Mesenteric fat pad (tissue), 1 donor: ENCODE measurements around the gene MAS1L. TPM values are rescaled to one million over a fixed set of nuclear protein-coding genes. Genes with fewer than 3 reads are reported as not detected.
A peak's percentile ranks its signal among the peaks of the same experiment; 100 is the strongest.

ENCODE experiments used
- DNase-seq: peaks from one replicate; pipeline ENCODE4 v3.0.0-alpha.2; 2020; ENCODE audit warnings: low spot score
- long read RNA-seq: library from polyadenylated mRNA; unstranded; transcript quantifications from one replicate; pipeline ENCODE4 v2.0.0, GENCODE V29; 2020
- total RNA-seq: library from RNA; stranded (reverse); fragmentation: NEBNext Ultra II Directional; extraction: Animal tissue kit (Norgen Biotek cat#: 25700); gene quantifications from one replicate; pipeline ENCODE4 v1.2.1, GENCODE V29; 2021
- donor health status: DM: yes; HTN: yes; CAD: no.

Gene MAS1L, protein sequence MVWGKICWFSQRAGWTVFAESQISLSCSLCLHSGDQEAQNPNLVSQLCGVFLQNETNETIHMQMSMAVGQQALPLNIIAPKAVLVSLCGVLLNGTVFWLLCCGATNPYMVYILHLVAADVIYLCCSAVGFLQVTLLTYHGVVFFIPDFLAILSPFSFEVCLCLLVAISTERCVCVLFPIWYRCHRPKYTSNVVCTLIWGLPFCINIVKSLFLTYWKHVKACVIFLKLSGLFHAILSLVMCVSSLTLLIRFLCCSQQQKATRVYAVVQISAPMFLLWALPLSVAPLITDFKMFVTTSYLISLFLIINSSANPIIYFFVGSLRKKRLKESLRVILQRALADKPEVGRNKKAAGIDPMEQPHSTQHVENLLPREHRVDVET
- not detected for total RNA-seq
- long read RNA-seq = 0 reads

DNA sequence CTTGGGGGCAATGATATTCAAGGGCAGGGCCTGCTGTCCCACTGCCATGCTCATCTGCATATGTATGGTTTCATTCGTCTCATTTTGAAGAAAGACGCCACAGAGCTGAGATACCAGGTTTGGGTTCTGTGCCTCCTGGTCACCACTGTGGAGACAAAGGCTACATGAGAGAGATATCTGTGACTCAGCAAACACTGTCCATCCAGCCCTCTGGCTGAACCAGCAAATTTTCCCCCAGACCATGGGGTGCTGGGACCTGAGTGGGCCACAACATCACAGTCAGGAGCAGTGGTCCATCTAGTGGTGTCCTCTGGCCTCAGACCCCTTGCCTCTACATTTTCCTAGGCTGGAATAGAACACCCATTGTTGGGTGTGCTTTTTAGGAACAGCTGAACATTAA, at the start of gene MAS1L:
TSS of gene MAS1L (minus strand) at position 297 of the 400 bp plus-strand sequence. CDS start at position 243, 54 bp downstream.
- DNase-seq = no peak

DNA sequence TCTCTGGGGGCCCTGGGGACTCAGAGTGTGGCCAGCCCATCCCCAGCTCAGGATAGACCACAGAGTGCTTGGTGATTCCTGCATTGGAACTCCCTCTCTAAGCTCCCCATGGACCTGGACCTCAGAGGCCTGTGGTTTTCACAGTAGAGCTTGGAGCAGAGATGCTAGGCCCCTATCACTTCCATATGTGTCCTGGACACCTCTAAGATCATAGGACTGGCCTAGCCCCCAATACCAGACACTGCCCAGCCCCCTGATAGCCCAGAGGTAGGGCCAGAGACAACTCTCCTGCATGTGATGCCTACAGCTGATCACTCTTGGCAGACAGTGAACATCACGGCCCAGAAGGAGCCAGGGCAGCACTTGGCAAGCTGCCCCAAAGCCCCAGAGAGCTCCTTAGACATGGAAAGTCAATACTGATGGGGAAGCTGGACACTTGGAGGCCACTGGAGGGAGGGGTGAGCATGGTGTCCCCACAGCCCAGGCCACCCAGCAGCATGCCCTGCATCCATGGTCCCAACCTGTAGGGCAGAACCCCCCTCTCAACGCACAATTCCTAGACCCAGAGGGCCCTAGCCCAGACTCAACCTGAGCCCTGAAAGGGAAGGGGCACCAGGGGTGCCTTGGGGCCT, 44.7 kb upstream of the MAS1L start:
- no peak for DNase-seq

DNA sequence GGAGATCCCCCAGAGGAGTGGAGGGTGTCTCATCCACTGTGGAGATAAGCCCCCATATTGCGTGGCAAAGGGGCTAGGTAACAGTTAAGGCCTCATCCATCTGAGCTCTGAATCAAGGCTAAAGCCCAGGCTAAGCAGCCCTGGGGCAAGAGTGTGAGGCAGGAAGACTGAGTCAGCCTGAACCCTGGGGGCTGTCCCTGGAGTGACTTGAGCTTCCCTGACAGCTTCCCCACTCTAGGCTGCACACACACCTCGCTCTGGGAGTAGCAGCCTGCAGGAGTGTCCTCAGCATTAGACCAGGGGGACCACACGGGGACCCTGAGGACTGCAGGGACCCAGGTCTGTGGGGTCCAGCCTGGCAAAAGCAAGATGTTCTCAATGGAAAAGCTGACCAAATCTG, 43.9 kb upstream of the MAS1L start:
- no peak for DNase-seq

DNA sequence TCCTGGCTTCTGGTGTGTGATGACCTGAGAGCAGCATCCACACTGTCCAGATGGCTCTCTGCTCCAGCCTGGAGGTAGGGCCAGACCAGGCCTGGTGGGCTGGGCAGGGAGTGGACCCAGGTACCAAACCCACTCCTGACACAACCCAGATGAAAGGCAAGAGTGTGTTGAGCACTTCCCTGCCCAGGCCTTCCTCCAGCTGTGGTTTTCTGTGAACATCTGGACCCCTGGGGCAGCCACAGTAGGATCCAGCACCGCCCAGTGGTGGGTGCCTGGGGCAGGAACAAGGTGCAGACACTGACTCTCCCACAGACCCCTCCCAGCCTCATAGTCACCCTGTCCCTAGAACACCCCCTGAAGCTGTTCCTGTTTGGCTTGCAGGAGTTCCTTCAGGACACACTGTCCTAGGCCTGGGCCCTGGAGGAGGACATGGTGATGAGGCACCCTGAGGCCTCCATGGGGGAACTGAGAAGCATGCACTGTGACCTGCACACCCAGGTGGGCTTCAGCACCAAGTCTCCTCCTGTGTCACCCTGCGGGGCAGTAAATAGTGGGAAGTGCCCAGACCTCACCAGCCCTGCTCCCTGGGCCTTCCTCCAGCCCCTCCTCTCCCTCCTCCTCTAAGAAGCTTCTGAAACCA, 43.0 kb upstream of the MAS1L start:
- DNase-seq = no peak

DNA sequence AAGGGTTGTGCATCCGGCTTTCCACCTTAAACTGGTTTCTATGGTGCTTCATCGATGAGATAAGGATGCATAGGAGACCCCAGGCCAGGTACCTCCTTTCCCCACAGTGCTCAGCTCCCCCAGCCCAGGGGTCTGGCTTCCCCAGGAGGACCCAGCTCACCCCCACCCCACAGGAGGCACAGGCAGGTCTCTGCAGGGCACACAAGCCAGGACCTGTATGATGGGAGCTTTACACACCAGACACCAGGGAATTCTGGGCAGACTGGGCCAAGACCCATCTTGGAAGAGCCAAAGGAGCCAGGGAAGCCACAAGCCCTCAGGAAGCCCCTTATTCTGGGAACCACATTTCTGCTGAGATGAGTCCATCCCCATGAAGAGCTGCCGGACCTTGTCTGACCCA, 42.2 kb upstream of the MAS1L start:
- DNase-seq = no peak

DNA sequence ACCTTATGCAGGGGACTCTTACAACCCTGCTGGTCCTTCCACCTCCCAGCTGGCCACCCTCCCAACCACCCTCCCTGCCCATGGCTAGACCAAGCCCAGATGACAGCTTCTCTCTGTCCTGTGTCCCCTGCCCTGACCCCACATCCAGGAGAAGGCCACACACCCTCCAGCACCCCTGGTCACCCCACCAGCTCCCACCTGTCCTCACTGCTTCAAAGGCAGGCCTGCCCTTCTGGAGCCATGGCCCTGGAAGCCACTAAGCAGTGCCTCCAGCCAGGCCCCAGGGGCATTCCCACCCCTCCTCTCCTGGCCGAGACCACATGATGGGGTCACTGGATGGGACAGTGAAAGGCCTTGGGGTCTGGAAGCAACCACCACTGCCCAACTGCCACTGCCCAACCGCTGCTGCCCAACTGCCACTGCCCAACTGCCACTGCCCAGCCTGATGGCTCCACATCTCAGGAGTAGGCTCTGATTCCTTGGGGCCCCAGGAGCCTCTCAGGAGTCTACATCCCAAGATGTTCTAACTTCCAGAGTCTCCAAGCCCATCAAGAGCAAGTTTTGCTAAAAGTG, 41.3 kb upstream of the MAS1L start:
- no peak for DNase-seq

DNA sequence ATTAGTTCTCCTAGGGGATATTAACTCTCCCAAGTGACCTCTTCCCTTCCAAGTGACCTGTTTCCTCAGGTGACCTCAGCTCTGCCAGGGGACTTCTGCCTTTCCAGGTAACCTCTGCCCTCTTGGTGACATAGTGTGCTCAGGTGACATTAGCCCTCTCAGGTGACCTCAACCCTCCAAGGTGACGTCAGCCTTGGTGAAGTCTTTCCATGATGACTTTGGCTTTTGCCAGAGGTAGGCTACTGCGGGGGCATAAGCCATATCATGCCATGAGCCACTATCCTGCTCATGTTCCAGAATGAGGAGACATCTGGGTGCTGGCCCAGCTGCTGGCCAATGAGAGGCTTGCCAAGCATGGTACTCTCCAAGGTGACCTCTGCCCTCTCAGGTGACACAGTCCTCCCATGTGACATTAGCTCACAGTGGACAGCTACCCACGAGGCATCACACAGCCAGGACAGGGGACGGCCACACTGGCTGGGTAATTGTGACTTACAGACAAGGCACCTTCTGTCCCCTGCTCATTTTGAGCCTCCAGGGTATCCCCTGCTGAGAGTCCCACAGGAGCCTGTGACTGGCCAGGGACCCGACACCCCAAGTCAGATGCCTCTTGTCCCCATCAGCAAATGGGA, 40.7 kb upstream of the MAS1L start:
- no peak for DNase-seq

DNA sequence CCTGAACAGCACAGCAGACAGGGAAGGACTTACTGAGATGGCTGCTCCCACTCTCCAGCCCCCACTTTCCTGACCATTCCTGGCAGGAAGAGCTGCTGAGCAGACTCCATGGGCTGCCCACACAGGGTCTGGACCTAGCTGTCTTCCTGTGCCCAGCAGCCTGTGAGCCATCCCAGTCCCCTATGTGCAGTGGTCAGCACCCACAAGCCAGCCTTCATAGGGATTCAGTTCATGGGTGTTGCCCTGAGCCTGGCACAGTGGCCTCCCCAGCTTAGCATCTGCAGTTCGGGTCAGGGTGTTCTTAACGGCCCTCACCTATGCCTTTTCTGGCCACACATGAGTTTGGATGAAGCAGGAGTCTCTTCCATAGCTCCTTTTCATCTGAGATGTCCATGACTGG, 39.8 kb upstream of the MAS1L start:
- no peak for DNase-seq

DNA sequence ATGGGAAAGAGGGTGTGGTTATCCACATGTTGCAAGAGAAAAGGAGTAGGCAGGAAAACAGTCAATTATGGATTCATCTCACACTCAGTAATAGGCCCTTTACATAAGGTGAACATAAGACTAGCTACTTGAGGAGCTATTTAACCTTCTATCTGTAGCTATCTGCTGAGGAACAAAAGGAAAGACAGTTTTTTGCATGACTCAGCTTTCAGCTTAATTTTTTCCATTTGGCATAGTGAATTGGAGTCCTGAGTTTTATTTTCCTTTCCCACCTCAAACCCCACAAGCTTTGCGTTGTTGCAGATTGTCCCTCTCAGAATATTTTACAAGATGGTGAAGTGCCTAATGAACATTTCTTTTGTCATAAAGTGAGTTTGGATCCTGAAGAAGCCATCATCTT, 39.4 kb upstream of the MAS1L start:
- DNase-seq = no peak

DNA sequence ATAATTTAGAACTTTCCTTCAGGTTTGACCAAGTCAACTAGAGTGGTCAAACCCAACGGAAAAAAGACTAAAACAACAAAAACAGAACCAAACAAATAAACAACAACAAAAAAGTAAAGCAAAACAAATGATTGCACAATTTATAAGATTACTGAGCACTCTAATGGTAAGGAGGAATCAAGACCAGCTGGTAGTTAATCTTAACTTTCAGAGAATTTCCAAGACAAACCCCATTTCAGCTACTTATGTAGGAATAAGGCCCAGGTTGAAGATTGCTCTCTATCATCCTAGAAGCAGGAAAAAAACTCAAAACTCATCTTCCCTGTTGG, 37.5 kb upstream of the MAS1L start:
- DNase-seq = no peak

DNA sequence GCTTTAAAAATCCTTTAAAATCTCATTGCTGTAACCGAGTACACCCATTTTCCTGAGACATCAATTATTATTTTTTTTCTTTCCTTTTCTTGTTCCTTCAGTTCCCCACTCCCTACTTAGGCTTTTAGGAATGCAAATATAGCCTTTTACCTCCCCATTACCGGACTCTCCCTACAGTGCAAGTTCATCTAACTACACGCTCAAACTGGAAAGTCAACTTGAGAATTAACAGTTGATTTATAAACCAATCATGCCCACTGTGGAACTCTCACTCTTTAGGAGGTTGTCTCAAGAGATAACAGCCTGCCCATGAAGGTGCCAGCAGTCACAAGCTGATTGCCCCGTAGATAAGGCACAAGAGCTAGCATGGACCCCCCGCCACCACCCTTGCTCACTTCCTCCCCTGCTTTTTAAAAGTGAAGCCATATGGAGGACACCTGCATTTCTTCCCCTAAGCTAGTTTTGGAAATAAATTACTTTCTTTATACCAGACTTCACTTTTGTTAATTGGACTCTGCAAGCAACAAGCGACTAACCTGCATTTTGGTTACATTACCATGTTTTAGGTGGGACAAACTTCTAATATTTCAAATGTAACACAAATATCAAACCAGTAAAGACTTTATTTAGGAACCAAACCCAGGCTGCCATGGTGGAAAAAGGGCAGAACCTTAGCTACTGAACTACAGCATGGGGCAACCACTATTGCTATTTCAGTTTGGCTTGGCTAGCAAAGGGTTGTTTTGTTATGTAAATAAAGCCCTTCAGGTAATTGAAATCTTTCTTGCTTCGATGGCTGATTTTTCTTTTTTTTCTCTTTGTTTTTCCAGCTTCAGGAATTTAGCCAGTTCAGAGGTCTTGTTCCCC, 36.9 kb upstream of the MAS1L start:
- no peak for DNase-seq

DNA sequence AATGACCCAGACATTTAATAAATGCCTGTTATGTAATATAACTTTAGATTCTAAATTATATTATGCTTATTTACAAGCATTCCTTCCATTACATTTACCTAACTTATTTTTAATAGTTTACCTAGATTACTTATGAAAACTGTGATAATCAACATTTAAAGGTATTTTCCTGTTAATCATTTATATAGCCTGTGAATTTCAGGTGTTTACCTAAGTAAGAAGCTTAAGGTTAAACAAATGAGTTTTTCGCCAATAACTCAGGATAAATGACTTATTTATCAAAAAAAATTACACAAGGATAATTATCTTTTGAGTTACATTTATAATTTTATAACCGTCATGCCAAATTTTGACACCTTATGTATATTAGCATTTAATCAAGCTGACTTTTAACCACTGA, 36.3 kb upstream of the MAS1L start:
- DNase-seq = no peak

DNA sequence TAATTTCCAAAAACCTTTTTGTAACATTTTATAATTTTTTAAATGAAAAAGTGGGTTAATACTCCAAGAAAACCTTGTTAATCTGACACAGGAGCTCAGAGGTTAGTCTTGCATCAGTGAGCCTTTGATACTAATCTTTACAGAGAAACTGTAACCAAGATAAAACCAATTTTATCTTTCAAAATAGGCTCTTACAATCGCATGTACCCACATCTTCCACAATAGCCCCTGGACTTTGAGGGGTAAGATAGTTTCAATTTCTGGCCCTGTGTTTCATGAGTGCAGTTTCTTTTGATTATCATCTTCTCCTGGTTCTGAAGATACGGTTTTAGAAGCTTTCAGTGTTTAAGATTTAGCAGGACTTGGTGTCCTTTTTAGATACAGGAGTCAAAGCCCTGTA, 34.5 kb upstream of the MAS1L start:
- DNase-seq = no peak

DNA sequence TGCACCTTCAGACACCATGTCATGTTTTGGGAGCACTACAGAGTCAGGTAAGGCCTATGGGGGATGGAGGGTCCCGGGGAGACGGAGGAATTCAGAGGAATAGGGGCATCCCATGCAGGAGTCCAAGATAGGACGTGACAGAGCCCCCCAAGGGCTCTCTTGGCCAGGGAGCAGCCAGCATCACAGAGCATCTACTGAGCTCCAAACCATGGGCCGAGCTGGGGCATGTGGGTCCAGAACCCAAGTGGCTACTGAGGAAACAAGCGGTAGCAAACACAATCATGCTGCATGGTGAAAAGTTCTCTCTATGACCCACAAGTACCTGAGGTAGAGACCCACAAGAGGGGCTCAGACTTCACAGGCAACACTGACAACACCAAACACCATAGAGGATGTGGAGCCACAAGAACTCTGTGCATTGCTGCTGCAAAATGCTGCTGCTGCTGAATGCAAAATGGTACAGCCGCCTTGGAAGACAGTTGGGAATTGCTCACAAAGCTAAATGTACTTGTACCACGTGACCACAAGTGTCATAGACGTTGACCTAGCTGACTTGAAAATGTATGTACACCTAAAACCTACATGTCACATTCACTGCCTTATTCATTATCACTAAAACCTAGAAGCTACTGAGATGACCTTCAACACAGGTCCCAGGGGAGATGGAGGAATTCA, 33.4 kb upstream of the MAS1L start:
- DNase-seq = no peak

DNA sequence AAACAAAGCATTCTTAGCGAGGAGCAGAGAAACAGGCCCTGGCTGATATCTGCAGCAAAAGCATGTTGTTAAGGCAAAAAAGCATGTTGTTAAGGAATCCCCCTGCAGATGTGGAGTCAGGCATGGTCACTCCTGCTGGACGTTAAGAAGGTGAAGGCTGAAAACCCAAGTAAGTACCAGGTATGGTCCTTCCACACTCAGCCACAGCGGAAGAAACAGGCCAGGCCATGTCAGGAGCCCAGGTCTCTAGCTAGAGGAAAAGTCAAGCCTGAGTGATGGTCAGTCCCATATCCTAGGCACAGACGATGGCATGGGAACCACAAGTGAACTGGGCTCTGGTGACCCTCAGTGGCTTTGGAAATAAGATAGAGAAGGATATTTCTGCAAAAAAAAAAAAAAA, 32.5 kb upstream of the MAS1L start:
- peak; percentile 22 for DNase-seq

DNA sequence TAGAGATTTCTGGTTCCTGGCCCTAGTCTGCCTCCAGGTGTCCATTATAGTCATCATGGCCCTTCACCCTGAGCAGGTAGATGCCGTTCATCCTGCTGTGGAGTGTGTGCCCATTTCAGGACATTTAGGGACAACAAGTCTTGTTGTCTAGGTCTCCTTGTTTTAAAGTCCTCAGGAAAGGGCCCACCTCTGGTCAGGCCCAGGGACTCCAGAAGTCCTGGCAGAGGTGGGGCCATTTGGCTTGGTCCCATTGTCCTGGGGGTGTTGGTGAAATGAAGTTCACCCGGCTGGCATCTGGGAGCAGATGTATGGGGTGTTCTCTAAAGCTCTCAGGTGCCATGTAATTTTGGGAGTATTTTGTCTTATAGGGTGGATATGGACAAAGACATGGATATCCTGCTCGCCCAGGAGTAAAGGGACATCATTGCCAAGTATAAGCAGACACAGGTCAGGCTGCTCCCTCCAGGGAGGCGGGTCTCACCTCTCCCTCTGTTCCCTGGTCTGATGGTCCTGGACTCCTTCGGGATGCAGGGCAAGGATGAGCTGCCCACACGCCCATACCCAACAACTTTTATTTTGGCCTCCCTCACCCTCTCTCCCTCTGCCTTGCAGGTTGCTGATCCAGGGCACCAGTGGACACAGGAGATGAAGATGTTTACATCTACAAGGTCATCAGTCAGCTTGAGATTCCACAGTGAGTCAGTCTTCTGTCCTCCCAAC, 31.7 kb upstream of the MAS1L start:
- DNase-seq = peak; percentile 30

DNA sequence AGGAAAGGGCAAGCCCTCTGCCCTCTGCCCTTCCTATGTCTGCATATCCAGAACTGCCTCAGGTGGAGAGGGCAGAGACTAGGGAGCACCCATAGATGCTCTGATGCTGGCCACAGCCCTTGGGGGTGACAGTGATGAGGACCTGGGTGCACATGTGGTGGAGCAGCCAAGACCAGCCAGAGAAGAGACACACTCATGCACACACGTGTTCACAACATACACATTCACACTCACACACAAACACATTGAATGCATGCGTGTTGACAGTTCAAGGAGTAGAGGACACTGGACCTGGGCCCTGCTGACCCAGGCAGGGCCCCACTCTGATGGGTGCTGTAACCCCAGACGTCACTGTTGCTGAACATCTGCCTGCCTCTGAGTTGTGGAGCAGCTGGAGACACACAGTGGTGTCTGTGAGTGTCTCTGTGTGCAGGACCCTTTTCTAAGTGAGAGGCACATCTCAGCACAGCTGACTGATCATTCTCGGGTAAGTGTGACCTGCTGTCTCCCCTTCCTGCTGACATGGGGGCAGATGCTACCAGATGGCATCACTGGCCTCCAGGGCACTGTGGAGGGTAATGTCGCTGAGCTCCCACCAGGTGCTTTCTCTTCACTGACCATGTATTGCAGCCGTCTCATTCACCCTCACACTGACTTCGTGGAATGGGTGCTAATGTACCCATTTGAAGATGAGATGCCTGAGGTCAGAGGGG, 30.1 kb upstream of the MAS1L start:
- DNase-seq = peak; percentile 59

DNA sequence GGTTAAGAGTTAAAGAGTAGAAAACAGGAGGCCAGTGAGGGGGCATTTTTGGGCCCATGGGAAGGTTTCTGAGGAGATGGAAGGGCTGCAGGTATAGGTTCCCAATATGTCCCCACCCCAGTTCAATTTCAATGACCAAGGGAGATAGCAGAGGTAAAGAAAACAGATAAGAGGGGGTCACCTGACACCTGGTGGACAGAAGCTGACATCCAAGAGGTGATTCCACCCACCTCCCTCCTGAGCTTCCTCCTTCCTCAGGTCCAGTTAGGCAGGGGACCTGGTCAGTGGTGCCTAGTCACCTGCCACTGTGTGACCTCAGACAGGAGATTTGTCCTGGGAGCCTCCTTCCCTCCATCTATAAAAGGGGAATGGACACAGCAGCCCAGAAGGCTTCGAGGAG, 29.5 kb upstream of the MAS1L start:
- peak; percentile 28 for DNase-seq

DNA sequence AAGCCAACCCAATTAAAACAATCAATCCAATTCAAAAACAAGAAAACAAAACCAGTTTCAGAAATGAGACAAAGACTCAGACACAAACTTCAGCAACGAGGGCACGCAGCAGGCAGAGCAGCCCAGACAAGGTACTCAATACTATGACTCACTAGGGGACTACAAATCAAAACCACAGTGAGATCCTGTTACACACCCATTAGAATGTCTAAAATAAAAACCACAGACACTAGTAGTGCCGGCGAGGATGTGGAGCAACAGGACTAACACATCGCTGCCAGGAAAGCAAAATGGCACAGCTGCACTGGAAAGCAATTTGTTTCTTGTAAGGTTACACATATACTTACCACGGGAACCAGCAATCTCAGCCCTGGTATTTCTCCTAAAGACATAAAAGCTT, 28.4 kb upstream of the MAS1L start:
- DNase-seq = peak; percentile 30
